LoVo (cell line): ENCODE data around the gene DNAH7.
A peak's percentile ranks its signal among the peaks of the same experiment; 100 is the strongest.

ENCODE experiments used
- DNase-seq: peaks from one replicate; pipeline ENCODE4 v3.0.0-alpha.2; 2016; ENCODE audit warnings: low spot score

DNAH7 gene

DNA sequence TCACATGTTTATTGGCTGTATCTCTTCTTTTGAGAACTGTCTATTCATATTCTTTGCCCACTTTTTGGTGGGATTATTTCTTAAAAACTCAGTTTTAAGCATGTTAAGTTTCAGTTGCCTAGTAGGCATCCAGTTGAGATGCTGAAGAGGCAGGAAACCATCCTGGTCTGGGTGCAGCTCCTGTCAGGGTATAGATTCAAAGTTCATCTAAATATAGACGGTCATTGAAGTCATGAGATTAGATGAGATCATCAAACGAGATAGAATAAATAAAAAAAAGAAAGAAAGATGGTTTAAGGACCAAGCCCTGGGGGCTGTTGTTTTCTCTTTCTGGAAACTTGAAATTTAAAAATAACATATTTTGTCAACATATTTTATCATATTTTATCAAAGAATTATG, 9.2 kb upstream of the DNAH7 start:
- DNase-seq = no peak

DNA sequence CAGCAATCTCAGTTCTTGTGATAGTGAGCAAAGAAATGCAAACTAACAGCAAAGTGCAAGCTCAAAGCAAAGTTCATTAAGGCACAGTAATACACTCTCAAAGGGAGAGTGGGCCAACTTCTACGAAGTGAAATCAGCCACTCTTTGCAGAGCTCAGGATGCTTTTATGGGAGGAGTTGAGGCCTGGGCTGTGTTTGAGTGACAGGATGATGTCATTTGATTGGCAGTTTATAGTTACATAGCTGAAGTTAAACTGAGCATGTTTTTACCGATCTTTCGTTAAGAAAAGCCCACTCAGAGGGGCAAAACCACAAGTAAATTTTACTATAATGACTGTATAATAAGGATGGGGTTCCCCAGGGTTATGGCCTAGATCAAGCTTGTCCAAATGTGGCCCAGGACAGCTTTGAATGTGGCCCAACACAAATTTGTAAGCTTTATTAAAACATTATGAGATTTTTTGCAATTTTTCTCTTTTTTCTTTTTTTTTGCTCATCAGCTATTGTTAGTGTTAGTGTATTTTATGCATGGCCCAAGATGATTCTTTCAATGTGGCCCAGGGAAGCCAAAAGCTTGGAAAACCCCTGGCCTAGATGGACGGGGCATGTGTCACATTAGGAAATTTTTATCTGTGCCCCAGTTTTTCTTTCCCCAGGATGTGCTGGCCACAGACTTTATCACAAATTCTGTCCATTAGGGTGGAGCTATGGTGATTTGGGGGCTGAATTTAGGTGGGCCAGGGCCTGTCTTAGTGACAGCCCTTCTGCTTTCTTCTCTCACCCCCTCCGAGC, 8.3 kb upstream of the DNAH7 start:
- no peak for DNase-seq

DNA sequence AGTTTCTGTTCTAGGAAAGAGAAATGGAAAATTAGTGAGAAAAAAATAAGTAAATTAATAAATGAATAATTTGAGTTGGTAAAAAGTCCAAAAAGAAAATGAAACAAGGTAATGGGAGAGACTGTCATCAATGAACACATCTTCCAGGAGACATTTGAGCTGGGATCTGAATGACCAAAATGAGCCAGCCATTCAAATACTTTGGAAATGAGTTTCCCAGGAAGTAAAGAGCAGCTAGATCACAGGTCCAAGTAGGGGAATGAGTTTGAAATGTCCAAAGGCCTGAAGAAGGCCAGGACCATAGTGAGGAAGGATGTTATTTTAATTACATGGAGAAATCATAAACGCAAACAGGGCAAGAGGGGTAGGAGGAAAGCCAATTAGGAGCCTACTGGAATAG, 6.6 kb upstream of the DNAH7 start:
- DNase-seq = no peak

DNA sequence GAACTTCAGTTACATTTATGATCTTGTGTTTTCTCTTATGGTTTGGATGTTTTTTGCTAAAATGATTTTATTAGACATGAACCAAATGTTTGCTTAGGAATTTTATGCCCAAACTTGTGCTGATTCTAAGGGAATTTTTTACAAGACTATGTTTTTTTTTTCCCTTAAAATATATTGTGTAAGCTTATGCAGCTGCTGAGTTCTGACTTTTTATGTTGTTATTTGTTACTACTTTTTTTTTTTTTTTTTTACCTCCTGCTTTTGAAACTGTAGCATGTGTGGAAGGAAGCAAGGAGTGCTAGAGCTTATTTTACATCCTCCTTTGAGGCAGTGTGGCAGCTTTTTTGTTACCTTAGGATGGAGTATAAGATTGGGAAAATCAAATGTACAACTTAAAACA, 6.0 kb upstream of the DNAH7 start:
- no peak for DNase-seq

DNA sequence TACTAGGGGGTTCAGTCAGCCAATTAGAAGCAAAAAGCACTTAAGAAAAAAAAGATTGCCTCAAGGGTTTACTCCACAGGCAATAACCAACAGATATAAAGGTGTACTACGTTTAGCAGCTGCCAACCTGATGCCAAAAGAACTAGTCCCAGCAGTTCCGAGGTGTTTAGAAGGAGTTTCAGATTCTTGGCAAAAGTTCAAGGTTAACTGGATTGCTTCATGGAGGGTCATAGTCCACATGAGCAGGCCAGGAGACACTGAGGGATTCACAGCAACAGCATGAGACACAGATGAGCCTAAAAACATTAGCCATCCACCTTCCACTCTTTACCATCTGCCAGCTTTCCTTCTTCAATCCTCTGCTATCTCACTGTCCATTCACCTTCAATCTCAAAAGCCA, 4.9 kb upstream of the DNAH7 start:
- peak; percentile 70 for DNase-seq

DNA sequence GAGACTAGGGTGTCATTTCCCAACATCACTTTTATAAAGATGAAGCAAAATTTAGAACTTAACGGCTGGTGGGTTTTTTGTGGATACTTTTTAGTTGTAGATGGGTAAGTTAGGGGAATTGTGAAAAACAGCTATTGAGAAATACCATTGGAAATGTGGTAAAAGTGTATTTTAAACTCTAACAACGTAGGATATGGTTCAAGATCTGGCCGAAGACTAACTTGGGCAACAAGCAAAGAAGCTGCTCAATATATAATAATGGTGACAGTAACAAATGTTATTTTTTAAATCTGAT, 1.6 kb downstream of the DNAH7 start:
- no peak for DNase-seq

DNA sequence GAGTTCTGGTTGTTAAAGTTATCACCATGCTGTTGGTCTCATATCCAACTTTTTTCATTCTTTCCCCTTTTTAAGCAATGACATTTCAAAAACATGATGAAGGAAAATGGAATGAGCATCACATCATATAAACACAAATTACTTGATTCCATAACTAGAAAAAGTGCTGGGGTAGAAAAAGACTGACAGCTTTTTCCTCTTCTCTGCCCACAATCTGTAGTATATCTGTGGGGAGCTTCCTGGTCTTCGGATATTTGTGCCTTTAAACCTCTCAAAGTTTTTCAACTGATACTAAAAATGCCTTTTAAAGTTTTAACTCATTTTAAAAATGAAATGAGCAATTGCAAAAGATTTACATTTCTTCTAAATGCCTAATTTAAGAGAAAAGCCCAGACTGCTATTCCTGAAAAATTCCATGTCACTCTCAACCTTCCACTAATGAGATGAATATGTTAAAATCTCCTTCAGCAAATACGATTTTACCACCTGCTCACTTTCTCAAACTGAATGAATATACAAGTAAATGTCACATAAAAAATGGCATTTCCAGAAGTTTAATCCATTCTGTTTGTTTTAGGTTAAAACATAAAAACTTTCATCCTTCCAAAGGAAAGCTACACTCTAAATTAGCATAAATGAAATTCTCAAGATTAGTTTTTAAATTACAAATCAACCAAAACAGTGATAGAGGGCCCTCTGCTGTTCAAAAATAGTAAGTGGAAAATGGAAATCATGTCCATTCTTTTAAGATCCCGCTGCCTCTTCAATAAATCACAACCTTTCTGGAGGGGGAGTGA, 2.1 kb downstream of the DNAH7 start:
- DNase-seq = peak; percentile 22

DNA sequence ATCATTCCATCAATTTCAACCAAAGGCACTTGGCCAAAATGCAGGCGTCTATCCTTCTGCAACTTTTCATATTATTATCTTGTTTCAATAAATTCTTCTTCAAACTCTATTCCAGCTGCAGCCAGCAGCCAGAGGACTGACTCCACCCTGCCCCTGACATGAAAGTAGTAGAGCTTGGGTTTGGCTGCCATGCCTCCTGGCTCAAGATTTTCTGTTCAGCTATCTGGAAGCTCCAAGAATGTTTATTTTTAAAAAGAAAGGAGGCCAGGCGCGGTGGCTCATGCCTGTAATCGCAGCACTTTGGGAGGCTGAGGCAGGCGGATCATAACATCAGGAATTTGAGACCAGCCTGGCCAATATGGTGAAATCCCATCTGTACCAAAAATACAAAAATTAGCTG, 4.9 kb downstream of the DNAH7 start:
- no peak for DNase-seq

DNA sequence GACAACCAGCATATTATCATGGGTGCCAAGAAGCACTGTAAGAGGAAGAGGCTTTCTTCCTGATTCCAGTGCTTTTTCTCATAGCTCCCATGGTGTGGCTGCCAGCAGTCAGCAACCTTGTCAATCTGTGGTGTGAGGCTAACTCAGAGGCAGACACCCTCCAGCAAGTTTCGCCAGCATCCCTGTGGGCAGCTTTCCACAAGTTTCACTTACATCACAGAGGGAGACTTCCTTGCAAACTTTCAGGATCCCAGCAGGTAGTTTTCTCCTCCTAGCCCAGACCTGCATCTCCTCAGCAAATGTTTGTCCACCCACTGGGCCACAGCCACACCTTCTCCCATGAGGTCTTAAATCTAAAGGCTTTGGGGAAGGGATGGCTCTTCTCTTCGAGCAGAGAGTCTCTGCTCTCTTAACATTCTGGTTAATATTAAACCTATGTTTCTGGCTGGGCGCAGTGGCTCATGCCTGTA, 9.1 kb downstream of the DNAH7 start:
- peak; percentile 12 for DNase-seq

DNA sequence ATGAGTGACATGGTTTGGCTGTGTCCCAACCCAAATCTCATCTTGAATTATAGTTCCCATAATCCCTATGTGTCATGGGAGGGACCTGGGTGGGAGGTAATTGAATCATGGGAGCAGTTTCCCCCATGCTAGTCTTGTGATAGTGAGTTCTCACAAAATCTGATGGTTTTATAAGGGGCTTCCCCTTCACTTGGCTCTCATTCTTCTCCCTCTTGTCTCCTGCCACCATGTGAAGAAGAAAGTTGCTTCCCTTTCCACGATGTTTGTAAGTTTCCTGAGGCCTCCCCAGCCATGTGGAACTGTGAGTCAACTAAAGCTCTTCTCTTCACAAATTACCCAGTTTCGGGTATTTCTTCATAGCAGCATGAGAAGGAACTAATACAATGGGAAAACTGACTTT, 14.0 kb downstream of the DNAH7 start:
- no peak for DNase-seq

DNA sequence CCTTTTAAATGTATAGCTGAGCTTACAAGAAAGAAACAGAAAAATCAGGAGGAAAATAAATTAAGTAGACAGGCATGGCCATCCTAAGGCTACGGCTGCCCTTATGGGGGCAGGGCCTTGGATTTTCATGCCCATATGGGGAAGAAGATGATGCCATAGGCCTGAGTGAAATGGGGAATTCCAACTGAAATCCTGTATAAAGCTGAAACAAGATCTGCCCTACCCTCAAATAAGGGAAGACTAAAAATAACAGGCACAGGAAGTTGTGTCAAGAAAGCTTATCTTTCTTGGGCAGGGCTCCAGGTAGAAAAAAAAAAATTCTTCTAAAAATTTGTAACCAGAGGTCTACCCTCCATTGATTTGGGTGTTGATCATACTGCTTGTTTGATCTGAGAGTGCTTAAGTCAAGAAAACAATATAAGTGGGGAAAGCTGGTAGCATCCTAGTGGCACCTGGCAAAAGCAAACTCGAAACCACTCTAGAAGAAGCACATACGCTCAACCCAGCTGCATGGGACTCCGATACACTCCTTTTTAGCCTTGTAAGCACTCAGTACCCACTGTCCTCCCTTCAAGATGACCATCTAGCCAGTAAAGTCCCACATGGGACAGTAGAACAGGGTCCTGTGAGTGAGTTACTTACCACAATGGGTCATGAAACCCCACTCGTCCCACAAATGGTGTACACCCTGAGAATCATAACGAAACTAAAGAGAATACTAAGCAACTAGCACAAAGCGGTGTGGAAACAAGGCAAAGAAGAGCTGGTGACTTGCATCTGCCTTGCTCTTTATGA, 22.3 kb downstream of the DNAH7 start:
- DNase-seq = no peak

DNA sequence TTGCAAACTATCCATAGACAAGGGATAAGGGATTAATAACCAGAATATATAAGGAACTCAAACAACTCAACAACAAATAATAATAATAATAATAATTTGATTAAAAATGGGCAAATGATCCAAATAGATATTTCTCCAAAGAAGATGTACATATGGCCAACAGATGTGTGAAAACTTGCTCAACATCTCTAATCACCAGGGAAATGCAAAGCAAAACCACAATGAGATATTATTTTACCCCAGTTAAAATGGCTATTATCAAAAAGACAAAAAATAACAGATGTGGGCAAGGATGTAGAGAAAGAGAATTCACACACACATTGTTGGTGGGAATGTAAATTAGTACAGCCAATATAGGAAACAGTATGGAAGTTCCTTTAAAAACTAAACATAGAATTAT, 26.9 kb downstream of the DNAH7 start:
- no peak for DNase-seq

DNA sequence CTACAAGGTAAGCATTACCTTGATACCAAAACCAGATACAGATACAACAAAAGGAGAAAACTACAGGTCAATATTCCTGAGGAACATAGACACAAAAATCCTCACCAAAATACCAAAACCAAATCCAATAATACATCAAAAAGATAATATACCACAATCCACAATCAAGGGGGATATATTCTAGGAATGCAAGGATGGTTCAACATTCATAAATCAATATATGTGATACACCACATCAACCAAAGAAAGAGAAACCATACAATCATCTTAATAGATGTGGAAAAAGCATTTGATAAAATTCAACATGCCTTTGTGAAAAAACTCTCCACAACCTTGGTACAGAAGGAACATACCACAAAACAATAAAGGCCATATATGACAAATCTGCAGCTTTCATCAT, 28.4 kb downstream of the DNAH7 start:
- DNase-seq = no peak

DNA sequence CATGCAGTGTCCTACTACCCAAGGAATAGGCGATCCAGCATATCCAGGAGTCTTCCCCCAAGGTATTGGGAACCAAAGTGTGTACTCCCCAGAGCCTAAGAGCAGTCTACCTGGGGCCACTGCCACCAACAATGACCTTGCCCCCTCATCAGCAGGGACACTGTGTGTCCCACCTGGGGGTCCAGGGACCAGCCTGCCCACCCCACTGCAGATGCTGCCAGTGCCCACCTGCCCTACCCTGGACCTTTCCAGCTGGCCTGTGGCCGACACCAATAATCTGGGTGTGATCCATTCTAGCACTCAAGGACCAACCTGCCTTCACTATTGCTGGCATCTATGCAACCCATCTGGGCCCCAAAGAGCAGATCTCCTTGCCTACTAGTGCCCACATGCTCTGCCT, 32.2 kb downstream of the DNAH7 start:
- DNase-seq = no peak

DNA sequence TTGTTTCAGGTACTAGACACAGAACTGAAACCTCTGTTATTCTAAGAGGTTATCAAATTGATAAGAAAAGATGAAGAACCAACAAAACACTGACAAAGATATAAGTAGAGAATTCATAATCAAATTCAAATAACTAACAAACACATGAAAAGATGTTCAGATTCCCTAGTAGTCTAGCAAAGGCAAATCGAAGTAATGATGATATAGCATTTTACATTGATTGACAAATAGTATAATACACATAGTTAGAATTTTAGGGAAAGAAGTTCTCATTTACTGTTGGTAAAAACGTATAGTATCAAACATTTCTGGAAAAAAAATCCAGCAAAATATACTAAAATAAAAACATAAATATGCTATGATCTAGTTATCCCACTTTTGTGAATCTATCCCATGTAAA, 50.6 kb downstream of the DNAH7 start:
- DNase-seq = no peak

DNA sequence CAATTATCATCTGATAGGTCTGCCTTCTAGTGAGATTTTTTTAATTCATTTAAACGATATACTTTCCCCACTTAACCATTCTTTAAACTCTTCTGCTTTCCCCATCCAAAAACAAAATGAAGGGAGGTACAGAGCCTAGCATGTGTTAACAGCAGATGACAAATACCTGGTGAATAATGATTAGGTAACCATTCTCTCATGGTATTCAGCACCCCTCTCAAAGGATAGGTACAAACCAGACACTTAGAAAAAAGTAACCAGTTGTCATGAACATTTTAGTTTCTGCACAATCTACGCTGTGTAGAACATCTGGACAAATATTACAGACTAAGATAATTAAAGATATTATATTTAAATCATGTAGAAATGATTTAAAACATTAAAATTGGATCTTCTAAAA, 56.3 kb downstream of the DNAH7 start:
- no peak for DNase-seq

DNA sequence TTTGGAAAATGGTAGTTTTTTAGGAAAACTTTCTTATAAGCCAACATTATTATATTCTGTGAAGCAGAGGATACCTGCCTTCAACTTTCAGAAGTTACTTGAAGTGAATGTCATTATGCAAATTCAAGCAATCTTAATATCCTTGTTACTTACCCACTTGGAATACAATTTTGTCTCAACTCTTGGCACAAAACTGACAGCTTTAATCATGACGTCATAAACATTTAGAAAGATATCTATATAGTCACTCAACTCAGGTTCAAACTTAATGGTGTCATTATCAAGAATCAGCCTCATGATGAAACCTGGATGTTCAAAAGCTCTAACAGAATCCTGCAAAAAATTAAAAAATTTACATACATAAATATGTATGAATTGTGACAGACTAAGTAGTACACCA, 68.1 kb downstream of the DNAH7 start:
- no peak for DNase-seq

DNA sequence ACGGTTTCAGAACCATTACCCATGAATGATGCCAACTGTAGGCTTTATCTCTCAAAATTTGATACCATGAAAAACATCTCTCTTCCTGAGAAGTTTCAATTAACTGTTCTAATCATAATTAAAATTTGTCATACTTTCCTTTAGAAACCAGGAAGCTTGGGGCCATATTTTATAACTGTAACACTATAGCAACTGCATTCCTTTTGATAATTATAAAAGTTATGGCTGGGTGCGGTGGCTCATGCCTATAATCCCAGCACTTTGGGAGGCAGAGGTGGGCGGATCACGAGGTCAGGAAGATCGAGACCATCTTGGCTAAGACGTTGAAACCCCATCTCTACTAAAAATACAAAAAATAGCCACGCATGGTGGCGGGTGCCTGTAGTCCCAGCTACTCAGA, 70.6 kb downstream of the DNAH7 start:
- DNase-seq = no peak

DNA sequence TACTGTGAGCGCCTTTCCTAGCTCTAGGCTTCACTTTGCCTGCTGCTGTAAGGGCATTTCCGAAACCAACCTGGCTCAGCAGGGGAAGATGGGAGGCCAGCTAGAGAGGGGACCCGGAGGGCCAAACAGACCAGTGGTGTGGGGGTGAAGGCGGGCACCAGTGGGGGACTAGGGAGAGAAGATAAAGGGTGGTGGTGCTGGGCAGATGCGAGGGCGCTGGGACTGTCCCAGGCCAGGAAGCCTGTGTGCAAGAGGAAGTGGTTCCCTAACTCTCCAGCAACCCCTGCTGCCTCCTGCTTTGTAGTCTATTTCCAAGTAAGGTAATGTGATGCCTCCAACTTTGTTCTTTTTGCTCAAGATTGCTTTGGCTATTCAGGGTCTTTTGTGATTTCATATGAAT, 73.1 kb downstream of the DNAH7 start:
- DNase-seq = no peak

DNA sequence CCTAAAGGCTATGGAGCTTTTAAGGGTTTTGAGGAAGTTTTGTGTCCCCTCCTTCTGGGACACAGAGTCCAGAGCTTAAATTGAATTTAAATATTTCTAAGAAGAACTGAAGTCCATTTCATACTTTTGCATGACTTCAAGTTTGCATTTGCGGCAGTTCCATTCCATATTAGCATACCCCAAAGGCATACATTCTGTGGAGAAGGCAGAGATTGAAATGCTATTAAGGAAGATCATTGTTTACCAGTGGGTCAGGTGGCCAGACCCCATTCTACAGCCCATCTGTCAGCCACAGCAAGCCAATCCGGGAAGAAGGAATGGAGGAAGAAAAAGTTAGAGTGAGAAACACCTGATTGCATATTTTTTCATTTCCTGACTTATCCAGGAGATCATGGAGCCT, 75.0 kb downstream of the DNAH7 start:
- DNase-seq = no peak

DNA sequence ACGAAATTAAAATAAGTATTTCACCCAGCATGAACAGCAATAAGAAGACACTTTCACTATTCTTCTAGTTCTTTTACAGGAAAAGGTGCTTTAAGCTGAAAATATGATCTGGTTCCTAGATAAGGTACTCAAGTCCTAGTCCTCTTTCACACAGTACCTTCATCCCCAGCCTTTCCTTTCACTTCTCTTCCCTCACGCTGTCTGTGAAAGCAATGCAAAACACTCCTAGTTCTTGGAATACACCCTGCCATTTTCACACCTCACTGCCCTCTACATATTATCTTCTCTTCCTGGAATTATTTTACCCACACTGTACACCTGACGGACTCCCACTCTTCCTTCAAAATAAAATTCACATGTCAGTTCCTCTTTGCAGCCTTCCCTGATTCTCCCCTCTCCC, 82.9 kb downstream of the DNAH7 start:
- DNase-seq = no peak

DNA sequence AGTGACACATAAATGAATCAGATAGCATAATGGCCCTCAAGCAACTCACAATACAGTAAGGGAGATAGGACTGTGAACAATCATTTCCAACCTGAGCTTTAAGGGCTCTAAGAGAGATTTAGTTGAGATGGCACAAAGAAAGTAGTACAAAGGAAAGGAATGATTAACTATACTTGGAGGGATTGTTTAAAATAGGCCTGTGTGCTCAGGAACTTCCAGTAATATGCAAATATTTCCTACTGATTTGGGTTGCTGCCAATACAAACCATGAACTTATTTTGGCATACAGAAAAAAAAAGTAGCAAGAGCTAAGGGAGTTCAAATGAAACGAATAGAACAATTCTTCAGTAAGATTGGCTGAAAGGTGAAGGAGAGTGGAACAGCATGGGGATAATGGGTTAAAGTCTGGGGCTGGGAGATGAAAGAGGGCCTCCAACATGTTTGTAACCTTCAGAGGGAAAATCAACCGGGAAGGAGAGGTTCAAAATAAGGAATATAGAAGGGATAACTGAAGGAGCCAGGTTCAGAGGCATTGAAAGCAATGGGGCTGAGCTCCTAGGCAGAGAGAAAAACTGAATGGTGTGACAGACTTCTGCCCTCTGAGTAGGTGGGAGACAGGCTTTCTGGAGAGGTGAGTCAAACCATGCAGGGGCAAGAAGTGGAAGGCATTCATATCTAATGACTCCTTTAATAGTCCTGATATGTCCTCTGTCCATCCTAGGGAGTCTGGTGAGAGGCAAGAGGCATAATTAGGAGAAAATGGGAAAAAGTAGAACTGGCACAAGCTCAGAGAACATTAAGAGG, 83.5 kb downstream of the DNAH7 start:
- no peak for DNase-seq
